Neural progenitor cell (in vitro differentiated cells): Measurements from ENCODE around the gene CHCHD1.

Source experiments
- CTCF ChIP-seq: fragments of 200-600 bp; sonication (generic); IDR thresholded peaks from 2 replicates; pipeline ENCODE4 v1.5.1; 2017; ENCODE audit warnings: antibody characterized with exemption, mild to moderate bottlenecking
- EZH2phosphoT487 ChIP-seq: fragments of 200-600 bp; sonication (generic); IDR thresholded peaks from 2 replicates; pipeline ENCODE4 v1.6.1; 2017; ENCODE audit warnings: antibody characterized with exemption

GRCh38 chr10:73785721-73786511 lies 4.1 kb downstream of the CHCHD1 start:
- TF ChIP-seq EZH2phosphoT487, result no peak
- TF ChIP-seq CTCF, result no peak
